Gastroesophageal sphincter (tissue), 4 donors: ENCODE measurements around the gene LONP2. TPM values are rescaled to one million over a fixed set of nuclear protein-coding genes. Genes with fewer than 3 reads are reported as not detected.

ENCODE experiments used
- ATAC-seq: fragments of 150-250 bp; one replicate; pipeline ENCODE4 v1.9.1; 2016; ENCODE audit warnings: mild to moderate bottlenecking, moderate library complexity
- H3K27ac ChIP-seq, 4 donors: fragments of 200-600 bp; sonication (generic) in 3 of 4; 1 replicate in 3 of 4; 2 replicates in 1 of 4; pipeline ENCODE4 v1.5.1; 2016 to 2019
- H3K27me3 ChIP-seq: fragments of 200-600 bp; sonication (generic); one replicate; pipeline ENCODE4 v1.5.1; 2019
- H3K36me3 ChIP-seq, 2 donors: fragments of 200-600 bp; sonication (generic); one replicate each; pipeline ENCODE4 v1.5.1; 2019; ENCODE audit warnings: control low read depth in 1 of 2
- H3K4me1 ChIP-seq, 3 donors: fragments of 200-600 bp; sonication (generic); 1 replicate in 2 of 3; 2 replicates in 1 of 3; pipeline ENCODE4 v1.5.1; 2016 to 2019; ENCODE audit warnings: control low read depth in 2 of 3
- H3K4me3 ChIP-seq, 2 donors: fragments of 200-600 bp; sonication (generic); one replicate each; pipeline ENCODE4 v1.5.1; 2019; ENCODE audit warnings: mild to moderate bottlenecking in 1 of 2, moderate library complexity in 1 of 2
- H3K9me3 ChIP-seq, 3 donors: fragments of 200-600 bp; sonication (generic); one replicate each; pipeline ENCODE4 v1.5.1; 2017 to 2019; ENCODE audit warnings: control low read depth in 2 of 3
- EP300 ChIP-seq: sonication (generic); formaldehyde crosslinking; IDR thresholded peaks from one replicate; pipeline ENCODE4 v1.6.1; 2017; ENCODE audit warnings: antibody characterized with exemption, mild to moderate bottlenecking
- POLR2A ChIP-seq, 2 donors: fragments of 450-650 bp; IDR thresholded peaks; one replicate each; pipeline ENCODE4 v1.6.1; 2017; ENCODE audit warnings: antibody characterized with exemption in 2 of 2, mild to moderate bottlenecking in 2 of 2, moderate library complexity in 1 of 2
- POLR2AphosphoS5 ChIP-seq: sonication (generic); formaldehyde crosslinking; IDR thresholded peaks from one replicate; pipeline ENCODE4 v1.6.1; 2017; ENCODE audit warnings: antibody characterized with exemption
- WGBS, 2 donors: methylation state at CpG; one replicate each; pipeline ENCODE4 v1.1.5; 2018; ENCODE audit warnings: low coverage in 1 of 2; 5-methylcytosine and 5-hydroxymethylcytosine counted together
- total RNA-seq, 4 donors: library from RNA; depleted of rRNA; stranded (reverse); fragments of >200 nt; gene quantifications; one replicate each; pipeline ENCODE4 v1.1.0, GENCODE V29; 2016
- TF ChIP-seq, protein P1 (sequence below), 4 experiments: fragments of 200-600 bp in 2 of 4; fragments of 450-650 bp in 2 of 4; sonication (generic) in 1 of 4; IDR thresholded peaks; one replicate each; pipeline ENCODE4 v1.5.1; 2017 to 2019; ENCODE audit warnings: antibody characterized with exemption in 4 of 4, mild to moderate bottlenecking in 2 of 4, moderate library complexity in 2 of 4

LONP2 gene
- total RNA-seq, 4 donors from 2014 or later = 61.5 to 83.7 (median 72.3) TPM

DNA sequence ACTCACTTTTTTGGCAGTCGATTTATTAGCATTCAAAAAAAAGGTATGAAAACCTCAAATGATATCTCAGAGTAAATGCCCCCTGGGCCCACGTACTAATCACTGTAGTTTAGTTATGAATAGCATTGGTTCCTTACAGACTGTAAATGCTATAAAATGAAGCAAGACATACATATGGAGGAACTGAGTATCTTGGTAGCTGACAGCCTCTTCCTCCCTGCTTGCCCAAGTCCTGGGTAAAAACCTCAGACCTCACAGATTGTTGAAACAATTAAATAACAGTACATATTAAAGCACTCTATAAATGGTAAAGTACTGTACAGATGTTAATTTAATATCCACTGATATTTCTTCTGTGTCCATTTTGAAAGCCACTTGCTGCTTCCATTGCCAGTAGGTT, 36.4 kb downstream of the LONP2 start:
- Histone ChIP-seq H3K4me1 (peaks cover 7 to 64% (median 10%) of the 10 kb centered on the region in 3 donors), H3K27ac (no peak overlapping the region), H3K9me3 (no peaks in the 10 kb centered on the region), H3K36me3 (peaks cover 3 to 20% of the 10 kb centered on the region in 2 donors), H3K4me3 (no peak overlapping the region), H3K27me3 (no peaks in the 10 kb centered on the region)
- TF ChIP-seq POLR2AphosphoS5 (no peak), EP300 (no peak), POLR2A (IDR thresholded peaks at IDR 0.05) (no peak)
- TF ChIP-seq, protein P1, sequence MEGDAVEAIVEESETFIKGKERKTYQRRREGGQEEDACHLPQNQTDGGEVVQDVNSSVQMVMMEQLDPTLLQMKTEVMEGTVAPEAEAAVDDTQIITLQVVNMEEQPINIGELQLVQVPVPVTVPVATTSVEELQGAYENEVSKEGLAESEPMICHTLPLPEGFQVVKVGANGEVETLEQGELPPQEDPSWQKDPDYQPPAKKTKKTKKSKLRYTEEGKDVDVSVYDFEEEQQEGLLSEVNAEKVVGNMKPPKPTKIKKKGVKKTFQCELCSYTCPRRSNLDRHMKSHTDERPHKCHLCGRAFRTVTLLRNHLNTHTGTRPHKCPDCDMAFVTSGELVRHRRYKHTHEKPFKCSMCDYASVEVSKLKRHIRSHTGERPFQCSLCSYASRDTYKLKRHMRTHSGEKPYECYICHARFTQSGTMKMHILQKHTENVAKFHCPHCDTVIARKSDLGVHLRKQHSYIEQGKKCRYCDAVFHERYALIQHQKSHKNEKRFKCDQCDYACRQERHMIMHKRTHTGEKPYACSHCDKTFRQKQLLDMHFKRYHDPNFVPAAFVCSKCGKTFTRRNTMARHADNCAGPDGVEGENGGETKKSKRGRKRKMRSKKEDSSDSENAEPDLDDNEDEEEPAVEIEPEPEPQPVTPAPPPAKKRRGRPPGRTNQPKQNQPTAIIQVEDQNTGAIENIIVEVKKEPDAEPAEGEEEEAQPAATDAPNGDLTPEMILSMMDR (IDR thresholded peaks at IDR 0.05) = no peak
- no peak for ATAC-seq
- WGBS, 2 donors = 94 to 100% methylated on average over 2 of the region's 2 CpGs

DNA sequence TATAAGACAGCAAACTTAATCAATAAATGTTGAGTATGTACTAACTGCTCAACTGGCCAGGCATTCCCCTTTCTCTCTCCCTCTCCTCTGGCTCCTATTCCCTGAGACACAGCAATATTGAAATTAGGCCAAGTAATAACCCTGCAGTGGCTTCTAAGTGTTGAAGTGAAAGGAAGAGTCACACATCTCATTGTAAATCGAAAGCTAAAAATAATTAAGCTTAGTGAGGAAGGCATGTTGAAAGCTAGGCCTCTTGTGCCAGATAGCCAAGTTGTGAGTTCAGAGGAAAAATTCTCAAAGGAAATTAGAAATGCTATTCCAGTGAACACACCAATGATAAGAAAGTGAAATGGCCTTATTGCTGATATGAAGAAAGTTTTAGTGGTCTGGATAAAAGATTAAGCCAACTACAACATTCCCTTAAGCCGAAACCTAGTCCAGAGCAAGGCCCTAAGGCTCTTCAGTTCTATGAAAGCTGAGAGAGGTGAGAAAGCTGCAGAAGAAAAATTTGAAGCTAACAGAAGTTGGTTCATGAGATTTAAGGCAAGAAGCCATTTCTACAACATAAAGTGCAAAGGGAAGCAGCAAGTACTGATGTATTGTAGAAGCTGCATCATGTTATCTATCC, 38.6 kb downstream of the LONP2 start:
- H3K27me3 ChIP-seq = no peaks in the 10 kb centered on the region
- peaks cover 0 to 8% (median 0%) of the 10 kb centered on the region in 3 donors for H3K9me3 ChIP-seq
- peaks cover 3 to 42% (median 7%) of the 10 kb centered on the region in 3 donors for H3K4me1 ChIP-seq
- peaks cover 3 to 35% of the 10 kb centered on the region in 2 donors for H3K36me3 ChIP-seq
- H3K4me3 ChIP-seq = no peak overlapping the region
- 43 to 56% methylated on average over 2 of the region's 2 CpGs for WGBS, 2 donors
- peak; percentile 39 for ATAC-seq
- TF ChIP-seq, protein P1 (IDR thresholded peaks at IDR 0.05) = no peak
- TF ChIP-seq POLR2AphosphoS5 (no peak), POLR2A (IDR thresholded peaks at IDR 0.05) (no peak), EP300 (no peak)
- peak overlapping the region in 3 of 4 donors; percentile 33 to 52 (median 43) for H3K27ac ChIP-seq

DNA sequence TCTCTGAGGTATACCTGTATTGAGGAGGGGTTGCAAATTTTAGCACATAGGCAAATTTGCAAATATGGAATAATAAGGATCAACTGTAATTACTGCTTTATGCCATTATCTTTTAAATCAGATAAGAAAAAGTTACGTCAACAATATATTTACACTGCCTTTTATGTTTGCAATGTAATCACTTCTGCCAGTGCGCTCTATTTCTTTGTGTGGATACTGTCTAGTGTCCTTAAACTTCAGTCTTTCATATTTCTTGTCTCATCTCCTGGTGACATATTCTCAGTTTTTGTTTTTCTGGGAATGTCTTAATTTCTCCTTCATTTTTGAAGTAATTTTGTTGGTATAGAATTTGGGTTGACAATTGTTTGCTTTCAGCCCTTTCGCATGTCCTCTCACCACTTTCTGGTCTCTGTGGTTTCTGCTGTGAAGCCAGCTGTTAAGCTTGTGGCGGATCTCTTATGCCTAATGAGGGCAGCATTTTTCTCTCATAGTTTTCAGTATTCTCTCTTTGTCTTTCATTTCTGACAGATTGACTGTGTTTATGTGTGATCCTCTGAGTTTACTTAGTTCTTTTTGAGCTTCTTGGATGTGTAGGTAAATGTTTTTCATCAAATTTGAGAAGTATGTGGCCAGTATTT, 40.8 kb downstream of the LONP2 start:
- WGBS, 2 donors = 93 to 100% methylated on average over 3 to 4 of the region's 4 CpGs
- Histone ChIP-seq H3K4me1 (peaks cover 0 to 24% (median 7%) of the 10 kb centered on the region in 3 donors), H3K27me3 (no peaks in the 10 kb centered on the region), H3K36me3 (peaks cover 0 to 43% of the 10 kb centered on the region in 2 donors), H3K27ac (no peak overlapping the region), H3K9me3 (peaks cover 0 to 8% (median 0%) of the 10 kb centered on the region in 3 donors), H3K4me3 (no peak overlapping the region)
- TF ChIP-seq EP300 (no peak), POLR2AphosphoS5 (no peak), POLR2A (IDR thresholded peaks at IDR 0.05) (no peak)
- TF ChIP-seq, protein P1 (IDR thresholded peaks at IDR 0.05) = no peak
- ATAC-seq = no peak

DNA sequence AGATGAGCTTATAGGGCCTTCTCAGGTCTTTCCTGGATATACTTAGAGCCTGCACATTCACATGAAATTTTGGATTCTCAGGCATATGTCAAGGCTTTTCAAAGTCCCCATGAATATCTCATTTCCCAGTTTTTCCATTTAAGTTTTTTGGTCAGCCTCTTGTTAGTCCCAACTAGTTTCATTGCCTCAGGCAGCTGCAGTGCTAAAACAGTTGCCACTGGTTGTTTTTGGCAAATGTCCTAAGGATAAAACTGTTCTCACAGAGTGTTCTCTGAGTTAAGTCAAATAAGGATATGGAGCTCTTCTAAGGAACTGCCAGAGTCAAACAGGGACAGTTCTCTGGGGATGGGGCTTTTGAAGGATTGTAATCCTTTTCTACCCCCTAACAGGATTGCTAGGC, 43.1 kb downstream of the LONP2 start:
- Histone ChIP-seq H3K27me3 (no peaks in the 10 kb centered on the region), H3K36me3 (peaks cover 0 to 63% of the 10 kb centered on the region in 2 donors), H3K9me3 (peaks cover 0 to 8% (median 0%) of the 10 kb centered on the region in 3 donors), H3K27ac (no peak overlapping the region), H3K4me3 (no peak overlapping the region), H3K4me1 (peaks cover 0 to 13% (median 7%) of the 10 kb centered on the region in 3 donors)
- TF ChIP-seq, protein P1 (IDR thresholded peaks at IDR 0.05) = no peak
- TF ChIP-seq POLR2AphosphoS5 = no peak
- ATAC-seq = no peak

DNA sequence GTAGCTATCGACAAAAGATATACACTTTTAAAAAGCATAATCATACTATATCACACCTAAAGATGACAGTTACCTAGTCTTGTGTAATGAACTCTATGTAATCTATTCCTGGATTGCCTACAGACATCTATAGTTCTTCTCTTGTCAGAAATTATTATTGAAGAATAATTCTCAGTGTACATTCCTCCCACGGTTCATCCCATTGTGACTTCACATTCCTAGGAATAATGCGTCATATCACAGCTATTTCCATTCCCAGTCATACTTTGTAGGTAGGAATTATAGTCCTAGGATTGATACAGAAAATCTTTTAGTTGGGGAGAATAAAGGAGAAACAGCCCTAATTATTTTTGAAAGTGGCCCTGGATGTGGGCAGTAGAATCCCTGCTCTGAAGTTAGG, 47.2 kb downstream of the LONP2 start:
- H3K4me3 ChIP-seq = no peak overlapping the region
- H3K9me3 ChIP-seq = peaks cover 0 to 8% (median 0%) of the 10 kb centered on the region in 3 donors
- H3K4me1 ChIP-seq = peaks cover 0 to 5% (median 0%) of the 10 kb centered on the region in 3 donors
- WGBS, 2 donors = 76 to 94% methylated on average over 3 of the region's 3 CpGs
- H3K36me3 ChIP-seq = peaks cover 0 to 79% of the 10 kb centered on the region in 2 donors
- TF ChIP-seq, protein P1 (IDR thresholded peaks at IDR 0.05) = no peak
- TF ChIP-seq EP300 (no peak), POLR2A (IDR thresholded peaks at IDR 0.05) (no peak), POLR2AphosphoS5 (no peak)
- H3K27ac ChIP-seq = no peak overlapping the region
- no peaks in the 10 kb centered on the region for H3K27me3 ChIP-seq
- no peak for ATAC-seq
